K562 (cell line): ENCODE results near the gene CRACR2B. TPM values are rescaled to one million over a fixed set of nuclear protein-coding genes. Genes with fewer than 3 reads are reported as not detected.

Source experiments
- ASH1L ChIP-seq: fragments of 450-650 bp; IDR thresholded peaks from 2 replicates; pipeline ENCODE4 v1.6.1; 2018; ENCODE audit warnings: borderline replicate concordance, mild to moderate bottlenecking, low read depth; ENCODE audit not compliant: partially characterized antibody
- CGGBP1 ChIP-seq: fragments of 250-450 bp; sonication (Bioruptor Pico); IDR thresholded peaks from 2 replicates; pipeline ENCODE4 v1.9.0; 2021; ENCODE audit warnings: mild to moderate bottlenecking
- DDX20 ChIP-seq: fragments of 450-650 bp; IDR thresholded peaks from 2 replicates; pipeline ENCODE4 v1.6.1; 2016; ENCODE audit warnings: missing genetic modification characterization, low read depth, mild to moderate bottlenecking, missing compliant biosample characterization, moderate library complexity
- FUS ChIP-seq: fragments of 200-400 bp; formaldehyde crosslinking; optimal IDR thresholded peaks from 2 replicates; pipeline ENCODE3; 2017; ENCODE audit warnings: low read depth, low read length
- HMGN3 ChIP-seq: IDR thresholded peaks from 2 replicates; pipeline ENCODE4 v1.6.1; 2011; ENCODE audit warnings: borderline replicate concordance, low read depth, mild to moderate bottlenecking, mixed read lengths, low read length; ENCODE audit not compliant: insufficient read length; ENCODE audit errors: extremely low read depth
- MEF2A ChIP-seq: IDR thresholded peaks from 2 replicates; pipeline ENCODE4 v1.6.1; 2011; ENCODE audit warnings: low read depth, mild to moderate bottlenecking, low read length, moderate library complexity; ENCODE audit not compliant: control insufficient read depth
- MTA1 ChIP-seq: fragments of 450-650 bp; IDR thresholded peaks from 2 replicates; pipeline ENCODE4 v1.6.1; 2017; ENCODE audit warnings: borderline replicate concordance
- MXI1 ChIP-seq: IDR thresholded peaks from 2 replicates; pipeline ENCODE4 v1.6.1; 2011; ENCODE audit warnings: low read depth, mild to moderate bottlenecking, improper control_type of control experiment, low read length
- PCBP1 ChIP-seq: fragments of 200-400 bp; formaldehyde crosslinking; IDR thresholded peaks from 2 replicates; pipeline ENCODE4 v1.6.1; 2018; ENCODE audit warnings: mild to moderate bottlenecking, low read depth, low read length; ENCODE audit not compliant: poor library complexity, severe bottlenecking
- PML ChIP-seq: IDR thresholded peaks from 2 replicates; pipeline ENCODE4 v1.6.1; 2012; ENCODE audit warnings: low read length, inconsistent platforms
- RBBP5 ChIP-seq: fragments of 200-600 bp; sonication (generic); IDR thresholded peaks from 2 replicates; pipeline ENCODE4 v1.6.1; 2012; ENCODE audit warnings: borderline replicate concordance, mild to moderate bottlenecking, low read length, control low read depth, inconsistent platforms; ENCODE audit not compliant: insufficient read depth, poor library complexity, severe bottlenecking
- RBM17 ChIP-seq: fragments of 200-400 bp; formaldehyde crosslinking; IDR thresholded peaks from 2 replicates; pipeline ENCODE4 v1.6.1; 2017; ENCODE audit warnings: low read depth, mild to moderate bottlenecking, low read length, borderline replicate concordance
- SMARCE1 ChIP-seq: fragments of 450-650 bp; IDR thresholded peaks from 2 replicates; pipeline ENCODE4 v1.7.1; 2016; ENCODE audit warnings: mild to moderate bottlenecking
- SP1 ChIP-seq: sonication (generic); formaldehyde crosslinking; IDR thresholded peaks from 2 replicates; pipeline ENCODE4 v1.8.1; 2022; ENCODE audit warnings: mild to moderate bottlenecking, missing genetic modification reagents
- THAP7 ChIP-seq: fragments of 250-450 bp; sonication (Bioruptor Pico); IDR thresholded peaks from 2 replicates; pipeline ENCODE4 v1.5.0; 2021
- ZKSCAN8 ChIP-seq: fragments of 200-800 bp; sonication (Bioruptor generic); IDR thresholded peaks from 2 replicates; pipeline ENCODE4 v1.6.1; 2016; ENCODE audit warnings: missing genetic modification characterization, missing compliant biosample characterization
- polyA plus RNA-seq, 8 experiments: library from polyadenylated mRNA; depleted of rRNA in 4 of 8; stranded (reverse) in 5 of 8; unstranded in 3 of 8; fragments of >200 nt; fragmentation: Nextera tagmentation in 2 of 8; fragmentation: Illumina TruSeq in 1 of 8; extraction: Ambion mirVana in 2 of 8; extraction: Trizol in 1 of 8; gene quantifications; 2 replicates each; pipeline versions ENCODE4 v1.2.1 to v1.2.3, GENCODE V29; 2011 to 2014; ENCODE audit warnings: inconsistent platforms in 1 of 8, missing spikeins in 1 of 8
- total RNA-seq, 7 experiments: library from RNA; depleted of rRNA in 6 of 7; stranded (reverse); fragments of >200 nt in 6 of 7; fragmentation: Illumina TruSeq in 2 of 7; extraction: Trizol in 2 of 7; gene quantifications; 2 replicates each; pipeline versions ENCODE4 v1.2.1 to v1.2.3, GENCODE V29; 2011 to 2021; ENCODE audit warnings: low replicate concordance in 1 of 7
- TF ChIP-seq, protein P1 (sequence below): fragments of 250-450 bp; sonication (Bioruptor Pico); IDR thresholded peaks from 2 replicates; pipeline ENCODE4 v1.8.0; 2021; ENCODE audit warnings: moderate library complexity, mild to moderate bottlenecking, inconsistent platforms
- TF ChIP-seq, protein P2 (sequence below): sonication (generic); formaldehyde crosslinking; IDR thresholded peaks from 2 replicates; pipeline ENCODE4 v1.8.0; 2022; ENCODE audit warnings: mild to moderate bottlenecking, missing genetic modification reagents
- TF ChIP-seq, protein P3 (sequence below): fragments of 250-450 bp; sonication (Bioruptor Pico); IDR thresholded peaks from 2 replicates; pipeline ENCODE4 v1.5.0; 2021; ENCODE audit warnings: mild to moderate bottlenecking, borderline replicate concordance
- TF ChIP-seq, protein P4 (sequence below): fragments of 450-650 bp; IDR thresholded peaks from 2 replicates; pipeline ENCODE4 v1.6.1; 2014; ENCODE audit warnings: low read depth, mild to moderate bottlenecking, moderate library complexity, borderline replicate concordance

The CRACR2B gene
- total and polyA plus RNA-seq, 9 of the 15 experiments (the other 6 are each of a cell fraction or from before 2014, with no cell fraction given): 0.10 to 51.0 (median 6.0) TPM

DNA sequence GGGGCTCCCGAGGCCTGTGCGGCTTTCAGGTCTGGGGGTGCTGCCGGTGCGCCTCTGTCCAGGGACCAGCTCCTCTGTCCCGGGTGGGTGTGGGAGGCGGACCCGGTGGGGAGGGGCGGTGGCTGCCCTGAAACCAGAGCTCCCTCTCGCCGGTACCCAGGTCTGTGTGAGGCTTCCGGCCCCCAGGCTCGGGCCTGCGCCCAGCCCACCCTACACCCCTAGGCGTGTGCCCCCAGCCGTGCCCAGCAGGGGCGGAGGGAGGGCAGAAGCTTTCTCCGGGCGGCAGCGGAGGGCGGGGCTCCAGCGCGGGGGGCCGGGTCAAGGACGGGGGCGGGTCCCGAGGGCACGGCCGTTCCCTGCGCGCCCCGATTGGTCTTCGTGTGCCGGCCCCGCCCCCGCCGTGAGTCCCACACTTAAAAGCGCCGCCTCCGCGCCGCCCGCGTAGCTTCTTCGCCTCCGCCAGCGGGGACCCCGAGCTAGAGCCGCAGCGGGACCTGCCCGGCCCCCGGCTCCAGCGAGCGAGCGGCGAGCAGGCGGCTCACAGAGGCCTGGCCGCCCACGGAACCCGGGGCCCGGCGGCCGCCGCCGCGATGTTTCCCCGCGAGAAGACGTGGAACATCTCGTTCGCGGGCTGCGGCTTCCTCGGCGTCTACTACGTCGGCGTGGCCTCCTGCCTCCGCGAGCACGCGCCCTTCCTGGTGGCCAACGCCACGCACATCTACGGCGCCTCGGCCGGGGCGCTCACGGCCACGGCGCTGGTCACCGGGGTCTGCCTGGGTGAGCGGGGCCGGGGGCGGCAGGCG, 8.4 kb upstream of the CRACR2B start (continued):
- peak; percentile 42 for TF ChIP-seq RBBP5
- peak; percentile 27 for TF ChIP-seq HMGN3
- TF ChIP-seq SP1 (CRISPR knock-in tag): peak; percentile 75
- no peak for TF ChIP-seq MEF2A
- TF ChIP-seq FUS: peak; percentile 45
- no peak for TF ChIP-seq ASH1L
- TF ChIP-seq PML: peak; percentile 47; the same call in 1 of the 2 replicates
- TF ChIP-seq, protein P1, sequence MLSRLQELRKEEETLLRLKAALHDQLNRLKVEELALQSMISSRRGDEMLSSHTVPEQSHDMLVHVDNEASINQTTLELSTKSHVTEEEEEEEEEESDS (CRISPR knock-in tag): no peak
- TF ChIP-seq, protein P2, sequence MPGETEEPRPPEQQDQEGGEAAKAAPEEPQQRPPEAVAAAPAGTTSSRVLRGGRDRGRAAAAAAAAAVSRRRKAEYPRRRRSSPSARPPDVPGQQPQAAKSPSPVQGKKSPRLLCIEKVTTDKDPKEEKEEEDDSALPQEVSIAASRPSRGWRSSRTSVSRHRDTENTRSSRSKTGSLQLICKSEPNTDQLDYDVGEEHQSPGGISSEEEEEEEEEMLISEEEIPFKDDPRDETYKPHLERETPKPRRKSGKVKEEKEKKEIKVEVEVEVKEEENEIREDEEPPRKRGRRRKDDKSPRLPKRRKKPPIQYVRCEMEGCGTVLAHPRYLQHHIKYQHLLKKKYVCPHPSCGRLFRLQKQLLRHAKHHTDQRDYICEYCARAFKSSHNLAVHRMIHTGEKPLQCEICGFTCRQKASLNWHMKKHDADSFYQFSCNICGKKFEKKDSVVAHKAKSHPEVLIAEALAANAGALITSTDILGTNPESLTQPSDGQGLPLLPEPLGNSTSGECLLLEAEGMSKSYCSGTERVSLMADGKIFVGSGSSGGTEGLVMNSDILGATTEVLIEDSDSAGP (CRISPR knock-in tag): no peak
- TF ChIP-seq CGGBP1 (CRISPR knock-in tag): no peak
- no peak for TF ChIP-seq PCBP1
- TF ChIP-seq SMARCE1: no peak
- TF ChIP-seq, protein P3, sequence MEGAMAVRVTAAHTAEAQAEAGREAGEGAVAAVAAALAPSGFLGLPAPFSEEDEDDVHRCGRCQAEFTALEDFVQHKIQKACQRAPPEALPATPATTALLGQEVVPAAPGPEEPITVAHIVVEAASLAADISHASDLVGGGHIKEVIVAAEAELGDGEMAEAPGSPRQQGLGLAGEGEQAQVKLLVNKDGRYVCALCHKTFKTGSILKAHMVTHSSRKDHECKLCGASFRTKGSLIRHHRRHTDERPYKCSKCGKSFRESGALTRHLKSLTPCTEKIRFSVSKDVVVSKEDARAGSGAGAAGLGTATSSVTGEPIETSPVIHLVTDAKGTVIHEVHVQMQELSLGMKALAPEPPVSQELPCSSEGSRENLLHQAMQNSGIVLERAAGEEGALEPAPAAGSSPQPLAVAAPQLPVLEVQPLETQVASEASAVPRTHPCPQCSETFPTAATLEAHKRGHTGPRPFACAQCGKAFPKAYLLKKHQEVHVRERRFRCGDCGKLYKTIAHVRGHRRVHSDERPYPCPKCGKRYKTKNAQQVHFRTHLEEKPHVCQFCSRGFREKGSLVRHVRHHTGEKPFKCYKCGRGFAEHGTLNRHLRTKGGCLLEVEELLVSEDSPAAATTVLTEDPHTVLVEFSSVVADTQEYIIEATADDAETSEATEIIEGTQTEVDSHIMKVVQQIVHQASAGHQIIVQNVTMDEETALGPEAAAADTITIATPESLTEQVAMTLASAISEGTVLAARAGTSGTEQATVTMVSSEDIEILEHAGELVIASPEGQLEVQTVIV (CRISPR knock-in tag): no peak
- no peak for TF ChIP-seq MTA1
- TF ChIP-seq, protein P4, sequence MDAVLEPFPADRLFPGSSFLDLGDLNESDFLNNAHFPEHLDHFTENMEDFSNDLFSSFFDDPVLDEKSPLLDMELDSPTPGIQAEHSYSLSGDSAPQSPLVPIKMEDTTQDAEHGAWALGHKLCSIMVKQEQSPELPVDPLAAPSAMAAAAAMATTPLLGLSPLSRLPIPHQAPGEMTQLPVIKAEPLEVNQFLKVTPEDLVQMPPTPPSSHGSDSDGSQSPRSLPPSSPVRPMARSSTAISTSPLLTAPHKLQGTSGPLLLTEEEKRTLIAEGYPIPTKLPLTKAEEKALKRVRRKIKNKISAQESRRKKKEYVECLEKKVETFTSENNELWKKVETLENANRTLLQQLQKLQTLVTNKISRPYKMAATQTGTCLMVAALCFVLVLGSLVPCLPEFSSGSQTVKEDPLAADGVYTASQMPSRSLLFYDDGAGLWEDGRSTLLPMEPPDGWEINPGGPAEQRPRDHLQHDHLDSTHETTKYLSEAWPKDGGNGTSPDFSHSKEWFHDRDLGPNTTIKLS: peak; percentile 62; the same call in 1 of the 2 replicates
- no peak for TF ChIP-seq THAP7 (CRISPR knock-in tag)
- no peak for TF ChIP-seq MXI1
- TF ChIP-seq ZKSCAN8 (CRISPR knock-in tag): no peak
- no peak for TF ChIP-seq DDX20
- no peak for TF ChIP-seq RBM17
